HL-60 (cell line): ENCODE data around the gene RGL1.

Experiments
- DNase-seq, 2 experiments: peaks; one replicate each; pipeline ENCODE4 v3.0.0-alpha.2; 2010 to 2020; ENCODE audit warnings: low read depth in 1 of 2, low spot score in 1 of 2
- H3K27ac ChIP-seq: fragments of 250-450 bp; sonication (Bioruptor Pico); replicated peaks from 2 replicates; pipeline ENCODE4 v1.5.1; 2020; ENCODE audit warnings: mild to moderate bottlenecking, moderate library complexity
- H3K27me3 ChIP-seq: fragments of 250-450 bp; sonication (Bioruptor Pico); 2 replicates; pipeline ENCODE4 v1.5.1; 2021; ENCODE audit warnings: mild to moderate bottlenecking, moderate library complexity; ENCODE audit not compliant: insufficient read depth, poor library complexity, severe bottlenecking
- H3K4me3 ChIP-seq: replicated peaks from 2 replicates; pipeline ENCODE4 v1.5.1; 2011; ENCODE audit warnings: mild to moderate bottlenecking, control low read depth, low read length; ENCODE audit not compliant: insufficient read depth
- GABPA ChIP-seq: IDR thresholded peaks from 2 replicates; pipeline ENCODE4 v1.6.1; 2012; ENCODE audit warnings: low read depth
- POLR2AphosphoS5 ChIP-seq: IDR thresholded peaks from 2 replicates; pipeline ENCODE4 v1.6.1; 2012; ENCODE audit warnings: low read depth
- REST ChIP-seq: IDR thresholded peaks from 2 replicates; pipeline ENCODE4 v1.6.1; 2012; ENCODE audit warnings: low read depth; ENCODE audit not compliant: insufficient replicate concordance
- SPI1 ChIP-seq: IDR thresholded peaks from 2 replicates; pipeline ENCODE4 v1.6.1; 2012; ENCODE audit warnings: low read depth, mild to moderate bottlenecking, borderline replicate concordance
- TF ChIP-seq, protein P1 (sequence below): IDR thresholded peaks from one replicate; pipeline ENCODE4 v1.5.1; 2011; ENCODE audit warnings: low read length, control low read depth, inconsistent platforms; ENCODE audit not compliant: insufficient read depth

Gene RGL1

GRCh38 chr1:183956559-183957188 lies 151.8 kb downstream of the RGL1 start:
- Histone ChIP-seq H3K27me3 (no peaks in the 10 kb centered on the region), H3K4me3 (no peak overlapping the region), H3K27ac (peak overlapping the region; percentile 33)
- DNase-seq = peak; percentile 57 to 90
- TF ChIP-seq, protein P1, sequence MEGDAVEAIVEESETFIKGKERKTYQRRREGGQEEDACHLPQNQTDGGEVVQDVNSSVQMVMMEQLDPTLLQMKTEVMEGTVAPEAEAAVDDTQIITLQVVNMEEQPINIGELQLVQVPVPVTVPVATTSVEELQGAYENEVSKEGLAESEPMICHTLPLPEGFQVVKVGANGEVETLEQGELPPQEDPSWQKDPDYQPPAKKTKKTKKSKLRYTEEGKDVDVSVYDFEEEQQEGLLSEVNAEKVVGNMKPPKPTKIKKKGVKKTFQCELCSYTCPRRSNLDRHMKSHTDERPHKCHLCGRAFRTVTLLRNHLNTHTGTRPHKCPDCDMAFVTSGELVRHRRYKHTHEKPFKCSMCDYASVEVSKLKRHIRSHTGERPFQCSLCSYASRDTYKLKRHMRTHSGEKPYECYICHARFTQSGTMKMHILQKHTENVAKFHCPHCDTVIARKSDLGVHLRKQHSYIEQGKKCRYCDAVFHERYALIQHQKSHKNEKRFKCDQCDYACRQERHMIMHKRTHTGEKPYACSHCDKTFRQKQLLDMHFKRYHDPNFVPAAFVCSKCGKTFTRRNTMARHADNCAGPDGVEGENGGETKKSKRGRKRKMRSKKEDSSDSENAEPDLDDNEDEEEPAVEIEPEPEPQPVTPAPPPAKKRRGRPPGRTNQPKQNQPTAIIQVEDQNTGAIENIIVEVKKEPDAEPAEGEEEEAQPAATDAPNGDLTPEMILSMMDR = peak; percentile 4
- TF ChIP-seq REST (no peak), SPI1 (peak; percentile 99), GABPA (no peak), POLR2AphosphoS5 (no peak)

GRCh38 chr1:183957216-183957830 lies 152.4 kb downstream of the RGL1 start:
- Histone ChIP-seq H3K4me3 (no peak overlapping the region), H3K27ac (peak overlapping the region; percentile 9; the same call in 1 of the 2 replicates), H3K27me3 (no peaks in the 10 kb centered on the region)
- no peak for DNase-seq
- TF ChIP-seq GABPA = no peak
- TF ChIP-seq, protein P1 = no peak
- TF ChIP-seq REST = no peak
- TF ChIP-seq POLR2AphosphoS5 = no peak
- TF ChIP-seq SPI1 = no peak

DNA sequence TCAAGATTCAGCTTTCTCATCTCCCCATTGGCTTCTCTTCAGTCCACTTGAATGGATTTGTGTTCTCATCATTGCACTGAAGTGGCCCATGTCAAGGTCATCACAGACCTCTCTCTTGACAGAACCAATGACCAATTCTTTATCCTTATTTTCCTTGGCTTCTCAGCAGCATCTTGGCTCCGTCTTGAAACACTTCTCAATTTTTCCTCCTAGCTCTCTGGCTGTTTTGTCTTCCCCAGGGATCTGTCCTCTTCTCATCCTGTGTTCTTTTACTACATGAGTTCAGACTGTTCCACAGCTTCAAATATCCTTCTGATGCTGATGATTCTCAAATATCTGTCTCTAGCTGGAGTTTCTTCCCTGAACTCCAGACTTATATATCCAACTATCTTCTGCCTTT lies 154.0 kb downstream of the RGL1 start:
- Histone ChIP-seq H3K27me3 (no peaks in the 10 kb centered on the region), H3K4me3 (no peak overlapping the region), H3K27ac (no peak overlapping the region)
- TF ChIP-seq POLR2AphosphoS5 = no peak
- TF ChIP-seq GABPA = no peak
- no peak for TF ChIP-seq REST
- TF ChIP-seq SPI1 = no peak
- TF ChIP-seq, protein P1 = no peak
- DNase-seq = no peak
